ENCODE measurements around the gene PARD6G.

The PARD6G gene

GRCh38 chr18:80250740-80251364, 3.5 kb upstream of the PARD6G start:
- H3K36me3 ChIP-seq, result no peaks in the 10 kb centered on the region
- H3K27ac ChIP-seq, result no peak overlapping the region
- peaks cover 9 to 11% of the 10 kb centered on the region in 2 experiments for H3K4me1 ChIP-seq (ENCODE audit: control insufficient read depth in 1 of 2, insufficient read depth in 1 of 2, low read depth in 1 of 2, low read length in 1 of 2)
- H3K27me3 ChIP-seq, result peaks cover 30% of the 10 kb centered on the region
- H3K9me3 ChIP-seq, result no peaks in the 10 kb centered on the region
- TF ChIP-seq, protein P1, sequence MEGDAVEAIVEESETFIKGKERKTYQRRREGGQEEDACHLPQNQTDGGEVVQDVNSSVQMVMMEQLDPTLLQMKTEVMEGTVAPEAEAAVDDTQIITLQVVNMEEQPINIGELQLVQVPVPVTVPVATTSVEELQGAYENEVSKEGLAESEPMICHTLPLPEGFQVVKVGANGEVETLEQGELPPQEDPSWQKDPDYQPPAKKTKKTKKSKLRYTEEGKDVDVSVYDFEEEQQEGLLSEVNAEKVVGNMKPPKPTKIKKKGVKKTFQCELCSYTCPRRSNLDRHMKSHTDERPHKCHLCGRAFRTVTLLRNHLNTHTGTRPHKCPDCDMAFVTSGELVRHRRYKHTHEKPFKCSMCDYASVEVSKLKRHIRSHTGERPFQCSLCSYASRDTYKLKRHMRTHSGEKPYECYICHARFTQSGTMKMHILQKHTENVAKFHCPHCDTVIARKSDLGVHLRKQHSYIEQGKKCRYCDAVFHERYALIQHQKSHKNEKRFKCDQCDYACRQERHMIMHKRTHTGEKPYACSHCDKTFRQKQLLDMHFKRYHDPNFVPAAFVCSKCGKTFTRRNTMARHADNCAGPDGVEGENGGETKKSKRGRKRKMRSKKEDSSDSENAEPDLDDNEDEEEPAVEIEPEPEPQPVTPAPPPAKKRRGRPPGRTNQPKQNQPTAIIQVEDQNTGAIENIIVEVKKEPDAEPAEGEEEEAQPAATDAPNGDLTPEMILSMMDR (IDR thresholded peaks at IDR 0.05), result no peak
- H3K4me3 ChIP-seq (ENCODE audit: low read depth in 1 of 2, low read length in 1 of 2), result no peak overlapping the region

GRCh38 chr18:80249217-80250093, 2.1 kb upstream of the PARD6G start:
- Histone ChIP-seq H3K27ac (no peak overlapping the region), H3K4me3 (ENCODE audit: low read depth in 1 of 2, low read length in 1 of 2) (no peak overlapping the region), H3K36me3 (no peaks in the 10 kb centered on the region), H3K4me1 (ENCODE audit: control insufficient read depth in 1 of 2, insufficient read depth in 1 of 2, low read depth in 1 of 2, low read length in 1 of 2) (peaks cover 9 to 11% of the 10 kb centered on the region in 2 experiments), H3K9me3 (no peaks in the 10 kb centered on the region), H3K27me3 (peaks cover 43% of the 10 kb centered on the region)
- TF ChIP-seq, protein P1 (IDR thresholded peaks at IDR 0.05), result no peak

GRCh38 chr18:80246445-80247392, 595 bp downstream of the PARD6G start:
- Histone ChIP-seq H3K9me3 (no peaks in the 10 kb centered on the region), H3K36me3 (no peaks in the 10 kb centered on the region), H3K4me1 (ENCODE audit: control insufficient read depth in 1 of 2, insufficient read depth in 1 of 2, low read depth in 1 of 2, low read length in 1 of 2) (peaks cover 9 to 11% of the 10 kb centered on the region in 2 experiments), H3K27ac (no peak overlapping the region), H3K27me3 (peaks cover 67% of the 10 kb centered on the region), H3K4me3 (ENCODE audit: low read depth in 1 of 2, low read length in 1 of 2) (peak overlapping the region; percentile 37 to 57)
- TF ChIP-seq, protein P1 (IDR thresholded peaks at IDR 0.05), result no peak

DNA sequence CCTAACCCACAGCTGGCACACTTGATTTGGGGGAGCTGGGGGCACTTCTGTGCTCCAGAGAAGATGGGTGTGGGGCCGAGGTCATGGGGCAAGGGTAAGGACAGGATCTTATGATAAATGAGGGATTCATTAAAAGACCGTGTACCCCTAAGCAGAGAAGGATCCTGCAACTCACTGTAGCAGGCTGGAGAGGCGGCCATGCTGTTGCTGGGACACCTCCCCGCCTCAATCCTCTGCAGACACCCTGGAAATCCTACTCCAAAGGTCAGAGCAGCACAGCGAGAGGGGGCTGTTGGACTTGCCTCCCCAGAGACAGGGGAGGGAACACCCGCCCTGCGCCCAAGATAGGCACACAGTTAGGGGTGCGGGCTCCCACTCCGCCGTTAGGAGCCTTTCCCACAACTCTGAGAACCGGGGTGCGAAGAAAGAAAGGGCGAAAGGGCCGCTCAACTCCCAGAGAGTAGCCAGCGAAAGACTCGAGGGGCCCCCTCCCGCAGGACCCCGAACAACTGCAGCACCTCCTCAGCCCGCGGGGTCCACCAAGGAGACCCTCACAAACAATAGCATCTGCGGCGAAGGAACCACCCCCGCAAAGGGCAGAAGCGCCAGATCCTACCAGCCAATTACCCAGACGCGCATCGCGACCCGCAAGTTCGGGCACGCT, 1.4 kb downstream of the PARD6G start:
- peaks cover 9 to 11% of the 10 kb centered on the region in 2 experiments for H3K4me1 ChIP-seq (ENCODE audit: control insufficient read depth in 1 of 2, insufficient read depth in 1 of 2, low read depth in 1 of 2, low read length in 1 of 2)
- no peaks in the 10 kb centered on the region for H3K36me3 ChIP-seq
- TF ChIP-seq, protein P1 (IDR thresholded peaks at IDR 0.05), result no peak
- peak overlapping the region in 1 of 2 experiments; percentile 57 for H3K4me3 ChIP-seq (ENCODE audit: low read depth in 1 of 2, low read length in 1 of 2)
- H3K9me3 ChIP-seq, result no peaks in the 10 kb centered on the region
- no peak overlapping the region for H3K27ac ChIP-seq
- peaks cover 67% of the 10 kb centered on the region for H3K27me3 ChIP-seq

Measured in neutrophil (primary cell).